Ramos (cell line): ENCODE data around the gene CNTN1.

Experiments used
- in situ Hi-C: fragments of 300-500 bp; cut with MboI; formaldehyde crosslinking; loops from one replicate; pipeline ENCODE4 v1.14.3; 2022; ENCODE audit warnings: low sequenced_read_pairs; ENCODE audit not compliant: unreplicated experiment

CNTN1 gene

GRCh38 chr12:41011939-41012338, 319.7 kb downstream of the CNTN1 start:
- in situ Hi-C loops = no loop called here

GRCh38 chr12:41013881-41014642, 321.8 kb downstream of the CNTN1 start:
- in situ Hi-C loops = no loop called here

GRCh38 chr12:41014643-41015020, 322.4 kb downstream of the CNTN1 start:
- in situ Hi-C loops = no loop called here

- in situ Hi-C loops = no loop called here
Observed at GRCh38 chr12:41018010-41018409, 325.8 kb downstream of the CNTN1 start.

GRCh38 chr12:41019461-41019860, 327.2 kb downstream of the CNTN1 start:
- in situ Hi-C loops = no loop called here

GRCh38 chr12:41023836-41024235, 331.6 kb downstream of the CNTN1 start:
- in situ Hi-C loops = no loop called here

DNA sequence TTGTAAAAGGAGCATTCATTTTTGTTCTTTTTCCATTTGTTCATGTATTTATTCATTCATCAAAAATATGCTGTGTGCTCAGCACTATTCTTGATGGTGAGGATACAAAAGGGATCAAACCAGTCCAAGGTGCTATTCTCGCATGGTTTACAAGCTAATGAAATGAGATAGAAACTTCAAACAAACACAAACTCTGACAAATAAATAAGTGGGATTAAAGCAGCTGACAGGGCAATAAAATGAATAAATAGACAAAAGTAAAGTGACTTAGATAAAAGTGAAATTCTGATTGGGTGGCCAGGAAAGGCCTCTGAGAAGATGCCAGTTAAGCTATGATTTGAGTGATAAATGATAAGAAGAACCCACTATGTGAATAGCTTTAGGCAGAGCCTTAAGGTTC, 333.9 kb downstream of the CNTN1 start:
- in situ Hi-C loops = no loop called here

DNA sequence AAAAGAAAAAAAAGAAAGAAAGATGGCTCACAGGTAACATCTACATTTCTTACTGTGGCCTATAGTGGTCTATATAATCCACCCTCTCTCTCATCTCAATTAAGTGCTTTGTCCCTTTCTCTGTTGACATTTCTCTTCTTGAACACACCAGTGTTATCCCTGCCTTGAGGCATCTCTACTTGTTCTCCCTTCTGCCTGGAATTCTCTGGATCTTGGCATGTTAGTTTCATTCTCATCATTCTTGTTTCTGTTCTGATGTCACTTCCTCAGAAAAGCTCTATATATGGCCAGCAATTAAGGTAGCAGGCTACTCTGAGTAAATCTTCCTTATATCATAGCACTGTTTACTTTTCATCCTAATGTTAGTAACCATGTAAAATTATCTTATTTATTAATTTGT, 340.1 kb downstream of the CNTN1 start:
- in situ Hi-C loops = no loop called here

DNA sequence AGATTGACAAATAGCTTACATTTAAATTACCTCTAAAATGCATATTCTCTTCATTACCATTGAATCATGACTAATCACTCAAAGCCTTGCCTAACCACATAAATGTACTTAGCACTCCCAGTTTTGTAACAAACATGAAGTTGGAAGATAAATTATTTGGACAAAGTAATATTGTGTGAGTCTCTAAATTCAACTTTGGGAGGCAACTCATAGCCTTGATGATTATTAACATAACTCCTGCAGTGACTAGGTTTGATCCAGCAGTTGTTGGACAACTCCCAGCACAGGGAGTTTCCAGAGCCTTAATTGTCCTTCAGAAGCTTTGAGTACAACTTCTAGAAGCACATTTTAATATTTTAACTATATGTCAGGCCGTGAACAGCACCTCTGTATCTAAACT, 342.4 kb downstream of the CNTN1 start:
- in situ Hi-C loops = no loop called here

- in situ Hi-C loops = no loop called here
Observed at GRCh38 chr12:41039461-41039860, 347.2 kb downstream of the CNTN1 start.

DNA sequence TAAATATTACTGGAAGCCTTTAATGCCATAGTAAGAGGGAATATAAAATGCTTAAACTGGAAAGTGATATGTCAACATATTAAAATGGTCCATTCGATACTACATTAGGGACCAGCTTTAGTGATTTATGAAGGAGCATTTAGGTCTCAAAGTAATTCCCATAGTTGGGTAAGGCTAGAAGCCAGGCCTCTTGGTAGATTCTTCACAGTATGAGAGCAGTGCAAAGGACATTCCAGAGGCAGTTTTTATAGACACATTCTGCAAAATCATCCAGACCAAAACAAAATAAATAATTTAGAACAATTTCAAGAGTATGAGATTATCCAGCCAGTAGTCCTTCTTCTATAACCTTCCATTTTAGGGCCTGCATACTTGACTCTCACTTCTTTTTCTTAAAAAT, 353.3 kb downstream of the CNTN1 start:
- in situ Hi-C loops = no loop called here

DNA sequence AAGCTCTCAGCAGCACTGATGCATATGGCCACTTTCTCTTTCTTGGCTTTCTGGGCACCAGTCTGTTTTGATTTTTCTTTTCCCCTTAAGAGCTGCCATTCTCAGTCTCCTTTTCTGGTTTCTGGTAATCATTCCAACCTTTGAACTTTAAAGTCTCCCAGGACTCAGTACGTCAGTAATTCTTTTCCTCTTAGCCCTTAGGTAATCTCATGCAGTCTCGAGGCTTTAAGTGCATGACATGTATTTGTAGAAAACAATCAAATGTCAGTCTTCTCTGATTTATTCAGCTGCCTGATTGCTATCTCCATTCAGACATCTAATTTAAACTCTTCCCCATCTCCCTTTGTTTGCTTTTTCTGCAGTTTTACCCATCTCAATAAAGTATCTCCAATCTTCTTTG, 356.8 kb downstream of the CNTN1 start:
- in situ Hi-C loops = no loop called here

- in situ Hi-C loops = no loop called here
Observed at GRCh38 chr12:41051954-41052353, 359.7 kb downstream of the CNTN1 start.

DNA sequence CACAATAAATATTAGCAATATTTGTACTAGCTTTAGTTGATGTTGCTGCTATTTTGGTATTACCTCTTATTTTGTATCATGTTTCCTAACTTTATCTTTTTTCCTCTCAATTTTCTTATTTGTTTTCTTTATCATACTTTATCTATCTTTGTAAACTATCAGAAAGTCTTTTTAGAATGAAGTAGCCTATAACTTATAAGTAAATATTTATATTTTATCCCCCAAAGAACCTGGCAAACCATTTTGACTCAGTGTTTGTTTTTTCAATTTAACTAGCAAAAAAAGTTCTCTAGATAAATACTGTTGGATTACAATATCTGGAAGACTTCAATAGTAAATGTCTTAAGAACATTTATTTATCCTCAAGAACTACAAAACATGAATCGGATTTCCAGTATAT, 360.2 kb downstream of the CNTN1 start:
- in situ Hi-C loops = no loop called here

DNA sequence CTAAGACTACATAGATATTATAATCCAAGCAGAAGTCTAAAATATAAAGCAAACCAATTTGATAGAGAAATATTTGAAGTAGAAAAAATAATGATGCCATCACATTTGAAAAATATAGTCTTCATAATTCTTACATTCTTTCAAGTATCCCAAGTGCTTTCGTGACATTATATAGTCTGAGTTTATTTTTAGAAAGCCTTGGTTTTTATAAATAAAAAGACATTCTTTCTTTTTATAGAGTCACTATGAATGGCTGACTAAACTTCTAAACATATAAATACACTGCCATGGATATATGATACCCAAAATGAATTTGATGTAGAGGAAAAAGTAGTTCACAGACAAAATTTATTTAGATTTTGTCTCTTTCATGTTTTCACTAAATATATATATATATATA, 360.8 kb downstream of the CNTN1 start:
- in situ Hi-C loops = no loop called here

GRCh38 chr12:41055875-41056577, 363.8 kb downstream of the CNTN1 start:
- in situ Hi-C loops = no loop called here

GRCh38 chr12:41058266-41058665, 366.0 kb downstream of the CNTN1 start:
- in situ Hi-C loops = no loop called here

DNA sequence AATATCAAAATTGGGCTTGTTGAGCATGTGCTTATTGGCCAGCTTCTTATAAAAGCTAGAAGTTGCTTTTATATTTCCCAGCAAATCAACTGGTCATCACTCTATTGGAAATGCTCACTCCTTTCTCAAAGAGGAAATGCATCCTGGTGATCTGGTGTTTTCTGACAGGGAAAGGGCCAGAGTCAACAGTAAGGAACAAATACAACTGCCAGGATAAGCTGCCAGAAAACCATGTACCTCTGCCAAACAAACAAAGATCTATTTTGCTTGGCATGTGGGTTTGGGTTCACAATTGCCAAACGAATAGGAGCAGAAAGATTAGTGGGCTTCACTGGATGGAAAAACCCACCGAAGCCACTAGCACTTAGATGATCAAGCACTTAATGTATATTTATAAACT, 369.0 kb downstream of the CNTN1 start:
- in situ Hi-C loops = no loop called here

- in situ Hi-C loops = no loop called here
Observed at GRCh38 chr12:41064411-41064810, 372.2 kb downstream of the CNTN1 start.

GRCh38 chr12:41067941-41068645, 375.9 kb downstream of the CNTN1 start:
- in situ Hi-C loops = no loop called here
